Stomach smooth muscle (tissue), 2 donors: ENCODE results near the gene CIAPIN1.
A peak's percentile ranks its signal among the peaks of the same experiment; 100 is the strongest.
"Not testable (repeated sequence)": the region's sequence is repeated elsewhere in the genome, so short reads cannot be mapped to it uniquely, and the experiment has no call there.

ENCODE experiments used
- H3K27ac ChIP-seq: one replicate; pipeline ENCODE4 v1.7.0; 2013; ENCODE audit warnings: mild to moderate bottlenecking, low read length, inconsistent platforms
- H3K27me3 ChIP-seq, 2 donors: one replicate each; pipeline ENCODE4 v1.7.0; 2013; ENCODE audit warnings: low read length in 2 of 2; ENCODE audit not compliant: insufficient read depth in 2 of 2, control insufficient read depth in 1 of 2
- H3K36me3 ChIP-seq, 2 donors: one replicate each; pipeline ENCODE4 v1.7.0; 2013; ENCODE audit warnings: low read length in 2 of 2; ENCODE audit not compliant: control insufficient read depth in 2 of 2, insufficient read depth in 2 of 2
- H3K4me1 ChIP-seq: one replicate; pipeline ENCODE4 v1.7.0; 2013; ENCODE audit warnings: low read length; ENCODE audit not compliant: control insufficient read depth, insufficient read depth
- H3K4me3 ChIP-seq, 2 donors: one replicate each; pipeline ENCODE4 v1.7.0; 2013; ENCODE audit warnings: low read length in 2 of 2
- H3K9ac ChIP-seq, 2 donors: one replicate each; pipeline ENCODE4 v1.7.0; 2013; ENCODE audit warnings: low read length in 2 of 2, mild to moderate bottlenecking in 1 of 2
- H3K9me3 ChIP-seq, 2 donors: one replicate each; pipeline ENCODE4 v1.7.0; 2013; ENCODE audit warnings: low read length in 2 of 2; ENCODE audit not compliant: control insufficient read depth in 2 of 2
- donor health status: healthy.
- donor health status: Pancreatic carcinoma.

Gene CIAPIN1

DNA sequence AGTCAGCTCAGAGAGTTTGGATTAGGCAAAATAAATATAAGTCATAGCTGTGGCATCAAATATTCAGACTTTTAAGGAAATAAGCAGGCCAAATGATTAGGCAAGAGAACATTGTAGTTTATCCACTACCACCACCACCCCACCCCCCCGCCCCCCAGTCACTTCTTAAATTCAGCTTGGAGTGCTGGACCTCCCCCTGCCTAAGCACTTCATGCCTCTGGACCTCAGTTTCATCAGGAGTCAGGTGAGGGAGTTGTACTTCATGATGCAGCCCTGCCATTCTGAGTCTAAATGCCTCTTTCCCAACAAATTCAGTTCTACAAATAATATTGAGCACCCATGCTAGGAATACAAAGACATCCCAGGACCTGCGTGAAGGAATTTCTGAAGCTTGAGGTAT is 17.3 kb upstream of the CIAPIN1 start:
- no peak overlapping the region for H3K27ac ChIP-seq
- no peaks in the 10 kb centered on the region for H3K9me3 ChIP-seq
- peak overlapping the region in 1 of 2 donors; percentile 42 for H3K9ac ChIP-seq
- peaks cover 23% of the 10 kb centered on the region for H3K4me1 ChIP-seq
- H3K36me3 ChIP-seq, result peaks cover 54 to 55% of the 10 kb centered on the region in 2 donors
- no peak overlapping the region for H3K4me3 ChIP-seq
- H3K27me3 ChIP-seq, result no peaks in the 10 kb centered on the region

DNA sequence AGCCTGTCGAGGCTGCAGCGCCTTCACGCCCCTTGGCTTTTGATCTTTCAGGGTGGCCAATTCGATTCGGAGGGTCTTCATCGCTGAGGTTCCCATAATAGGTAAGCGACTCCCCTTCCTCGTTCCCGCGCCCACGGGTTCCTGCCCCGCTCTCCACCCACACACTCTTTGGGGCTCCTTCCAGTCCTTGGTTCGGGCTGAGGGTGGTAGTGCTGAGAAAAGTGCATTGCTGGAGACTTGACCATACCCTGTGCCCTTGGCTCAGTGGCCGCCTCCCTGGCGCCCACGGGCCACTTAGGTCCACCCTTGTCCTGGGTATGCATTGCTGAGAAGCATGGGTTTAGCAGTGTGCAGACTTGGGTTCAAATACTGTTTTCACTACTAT is 15.8 kb upstream of the CIAPIN1 start:
- H3K9me3 ChIP-seq, result no peaks in the 10 kb centered on the region
- no peaks in the 10 kb centered on the region for H3K27me3 ChIP-seq
- H3K27ac ChIP-seq, result peak overlapping the region; percentile 41
- H3K4me3 ChIP-seq, result peak overlapping the region; percentile 96 to 97
- H3K36me3 ChIP-seq, result peaks cover 55 to 56% of the 10 kb centered on the region in 2 donors
- H3K9ac ChIP-seq, result peak overlapping the region; percentile 85 to 86
- peaks cover 23% of the 10 kb centered on the region for H3K4me1 ChIP-seq

DNA sequence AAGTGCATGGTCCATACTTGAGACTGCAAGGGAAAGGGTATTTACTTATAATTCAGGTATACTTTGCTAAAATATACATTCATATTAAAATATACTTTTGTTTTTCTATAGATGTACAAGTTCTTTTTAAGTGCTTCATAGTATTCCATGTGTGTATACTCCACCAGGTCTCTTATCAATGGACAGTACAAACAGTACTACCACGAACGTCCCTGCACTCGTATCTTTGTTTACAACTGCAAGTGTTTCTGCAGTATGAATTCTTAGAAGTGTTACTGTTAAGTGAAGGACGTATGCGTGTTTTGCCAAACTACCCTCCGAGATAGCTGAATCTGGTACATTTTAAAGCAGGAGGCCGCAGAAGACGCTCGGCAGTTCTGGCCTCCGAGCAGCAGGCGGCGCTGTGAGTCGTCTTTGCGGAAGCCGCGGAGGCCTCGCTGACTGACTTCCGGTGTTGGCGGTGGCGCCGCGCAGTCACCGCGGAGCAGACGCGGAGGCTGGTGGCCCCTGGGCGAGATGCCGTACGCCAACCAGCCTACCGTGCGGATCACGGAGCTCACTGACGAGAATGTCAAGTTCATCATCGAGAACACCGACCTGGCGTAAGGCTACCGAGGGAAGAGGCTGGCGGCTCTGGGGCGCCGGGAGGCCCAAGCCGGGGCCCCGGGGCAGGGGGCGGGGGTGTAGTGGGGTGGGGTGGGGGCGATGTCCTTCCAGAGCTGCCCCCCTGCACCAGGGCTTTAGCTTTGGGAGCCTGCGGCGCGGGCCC is 15.2 kb upstream of the CIAPIN1 start, which contains the start of gene POLR2C:
Gene POLR2C, plus strand, starts transcription at position 471 of the 769 bp plus-strand sequence. Its CDS starts 46 bp downstream, at position 517.
- Histone ChIP-seq H3K9me3 (no peaks in the 10 kb centered on the region), H3K9ac (peak within 1 kb of the TSS; percentile 85 to 86), H3K36me3 (peaks cover 58 to 62% of the 10 kb centered on the region in 2 donors), H3K27me3 (no peaks in the 10 kb centered on the region), H3K27ac (peak within 1 kb of the TSS; percentile 41), H3K4me1 (peaks cover 23% of the 10 kb centered on the region), H3K4me3 (peak within 1 kb of the TSS; percentile 96 to 97)

DNA sequence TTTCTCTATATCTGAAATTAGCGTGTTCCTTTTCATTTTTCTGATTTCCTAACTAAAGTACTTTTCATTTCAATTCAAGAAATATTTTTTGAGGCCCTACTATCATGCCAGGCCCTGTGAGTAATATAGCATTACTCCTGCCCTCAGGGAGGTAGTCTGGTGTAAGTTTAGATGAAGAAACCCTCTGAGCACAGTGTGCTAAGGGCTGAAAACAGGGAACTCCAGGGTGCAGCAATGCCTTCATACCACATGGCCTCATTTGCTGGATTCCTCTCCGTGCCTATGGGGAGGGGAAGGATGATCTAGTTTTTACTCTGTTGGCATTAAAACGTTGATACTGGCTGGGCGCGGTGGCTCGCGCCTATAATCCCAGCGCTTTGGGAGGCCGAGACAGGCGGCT is 4.8 kb upstream of the CIAPIN1 start:
- Histone ChIP-seq H3K9ac (no peak overlapping the region), H3K9me3 (no peaks in the 10 kb centered on the region), H3K27me3 (no peaks in the 10 kb centered on the region), H3K4me3 (no peak overlapping the region), H3K27ac (no peak overlapping the region), H3K4me1 (peaks cover 3% of the 10 kb centered on the region), H3K36me3 (peaks cover 46 to 55% of the 10 kb centered on the region in 2 donors)

DNA sequence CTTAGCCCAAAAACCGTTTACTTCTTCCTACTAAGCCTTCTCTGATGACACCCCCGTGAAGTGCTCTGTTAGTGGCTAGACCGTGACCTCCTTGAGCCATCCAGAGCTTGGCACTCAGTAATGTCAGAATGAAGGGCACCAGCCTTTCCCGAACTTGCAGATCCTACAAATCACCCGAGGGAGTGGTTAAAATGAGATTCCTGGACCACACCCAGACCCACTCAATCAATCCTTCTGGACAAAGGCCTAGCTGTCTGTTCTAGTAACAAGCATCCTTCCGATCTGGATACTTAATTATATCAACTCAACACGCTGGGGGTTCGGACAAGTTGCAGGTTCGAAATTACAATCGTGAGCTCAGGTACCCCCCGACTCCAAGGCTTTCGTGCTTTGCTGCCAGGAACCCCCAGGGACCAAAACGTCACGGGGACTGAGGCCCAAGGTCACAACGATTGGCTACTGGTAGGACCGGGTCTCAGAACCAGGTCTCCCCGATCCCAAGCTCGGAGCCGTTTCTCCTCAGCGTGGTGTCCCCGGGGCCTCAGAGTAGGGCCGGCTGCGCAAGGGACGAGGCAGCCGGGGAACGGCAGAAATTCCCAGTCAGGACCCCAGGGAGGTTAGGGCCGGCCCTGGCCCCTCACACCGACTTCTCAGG is 527 bp downstream of the CIAPIN1 start:
- peak overlapping the region; percentile 92 to 96 for H3K9ac ChIP-seq
- H3K36me3 ChIP-seq, result peaks cover 3 to 8% of the 10 kb centered on the region in 2 donors
- peaks cover 14% of the 10 kb centered on the region for H3K4me1 ChIP-seq
- H3K9me3 ChIP-seq, result no peaks in the 10 kb centered on the region
- H3K4me3 ChIP-seq, result peak overlapping the region; percentile 97
- no peaks in the 10 kb centered on the region for H3K27me3 ChIP-seq
- peak overlapping the region; percentile 90 for H3K27ac ChIP-seq

DNA sequence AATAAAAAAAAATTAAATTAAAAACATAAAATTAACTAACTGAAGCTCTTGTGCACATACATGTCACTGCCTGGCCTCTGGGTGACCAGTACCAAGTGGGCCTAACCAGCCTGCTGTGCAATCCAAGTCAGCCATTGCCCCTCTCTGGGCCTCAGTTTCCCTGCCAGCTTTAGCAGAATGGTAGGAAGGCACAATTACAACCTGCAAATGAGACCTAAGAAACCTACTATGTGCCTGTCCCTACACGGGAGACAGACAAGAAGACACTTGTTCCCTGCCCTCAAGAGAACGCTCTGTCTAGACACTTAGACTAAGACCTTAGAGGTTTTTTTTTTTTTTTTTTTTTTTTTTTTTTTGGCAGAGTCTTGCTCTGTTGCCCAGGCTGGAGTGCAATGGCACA is 1.7 kb downstream of the CIAPIN1 start:
- peaks cover 0 to 4% of the 10 kb centered on the region in 2 donors for H3K36me3 ChIP-seq
- H3K9ac ChIP-seq, result no peak overlapping the region
- H3K4me1 ChIP-seq, result peaks cover 14% of the 10 kb centered on the region
- H3K9me3 ChIP-seq, result no peaks in the 10 kb centered on the region
- H3K4me3 ChIP-seq, result peak overlapping the region in 1 of 2 donors; percentile 15
- no peak overlapping the region for H3K27ac ChIP-seq
- H3K27me3 ChIP-seq, result no peaks in the 10 kb centered on the region

DNA sequence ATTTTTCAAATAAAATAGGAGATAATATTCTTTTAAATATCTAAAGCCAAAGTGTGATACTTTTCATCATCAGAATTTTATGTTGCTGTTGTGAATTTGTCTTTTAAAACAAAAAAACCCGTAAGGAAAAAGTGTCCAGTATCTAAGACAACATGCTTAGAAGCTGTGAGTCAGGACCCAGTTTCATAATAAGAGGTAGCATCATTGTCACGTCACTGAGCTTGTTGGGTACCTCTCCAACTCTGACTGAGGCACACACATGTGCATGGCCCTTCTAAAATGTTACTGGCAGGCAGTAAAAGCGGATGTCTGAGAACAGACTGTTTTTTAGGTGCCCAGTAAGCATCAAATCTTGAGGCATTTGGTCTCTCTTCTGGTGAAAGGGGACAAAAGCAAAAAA is 2.5 kb downstream of the CIAPIN1 start:
- Histone ChIP-seq H3K9me3 (no peaks in the 10 kb centered on the region), H3K9ac (peak overlapping the region in 1 of 2 donors; percentile 21), H3K27me3 (no peaks in the 10 kb centered on the region), H3K4me1 (peaks cover 14% of the 10 kb centered on the region), H3K4me3 (no peak overlapping the region), H3K27ac (no peak overlapping the region), H3K36me3 (peaks cover 0 to 4% of the 10 kb centered on the region in 2 donors)

DNA sequence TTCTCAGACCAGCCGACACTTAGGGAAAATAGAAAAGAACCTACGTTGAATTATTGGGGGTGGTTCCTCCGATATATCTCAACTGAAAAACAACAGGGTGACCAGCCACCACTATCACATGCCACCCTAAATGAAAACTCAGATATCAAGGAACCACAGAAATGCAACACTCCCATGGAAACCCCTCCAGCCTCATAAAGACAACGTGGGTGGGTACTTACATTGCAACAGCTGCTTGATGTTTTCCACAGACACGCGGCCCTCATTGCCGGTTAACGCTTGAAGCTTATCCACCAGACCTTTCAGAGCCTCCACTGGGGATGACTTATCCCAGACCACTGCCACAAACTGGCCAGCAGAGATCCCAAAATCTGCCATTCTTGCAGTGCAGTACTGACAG is 6.6 kb downstream of the CIAPIN1 start:
- not testable (repeated sequence) for H3K4me3 ChIP-seq, H3K9ac ChIP-seq, H3K27ac ChIP-seq, H3K27me3 ChIP-seq, H3K4me1 ChIP-seq, H3K9me3 ChIP-seq
- peaks cover 14 to 19% of the 10 kb centered on the region in 2 donors for H3K36me3 ChIP-seq

DNA sequence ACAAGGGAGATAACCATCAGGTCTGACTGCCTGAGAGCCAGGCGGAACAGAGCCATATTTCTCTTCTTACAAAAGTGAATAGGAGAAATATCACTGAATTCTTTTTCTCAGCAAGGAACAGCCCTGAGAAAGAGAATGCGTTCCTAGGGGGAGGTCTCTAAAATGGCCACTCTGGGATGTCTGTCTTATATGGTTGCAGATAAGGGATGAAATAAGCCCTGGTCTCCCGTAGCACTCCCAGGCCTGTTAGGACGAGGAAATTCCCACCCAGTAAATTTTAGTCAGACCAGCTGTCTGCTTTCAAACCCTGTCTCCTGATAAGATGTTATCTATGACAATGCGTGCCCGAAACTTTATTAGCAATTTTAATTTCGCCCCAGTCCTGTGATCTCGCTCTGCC is 7.2 kb downstream of the CIAPIN1 start:
- not testable (repeated sequence) for H3K27me3 ChIP-seq, H3K4me3 ChIP-seq, H3K4me1 ChIP-seq, H3K27ac ChIP-seq, H3K9ac ChIP-seq, H3K9me3 ChIP-seq
- peaks cover 17 to 21% of the 10 kb centered on the region in 2 donors for H3K36me3 ChIP-seq

DNA sequence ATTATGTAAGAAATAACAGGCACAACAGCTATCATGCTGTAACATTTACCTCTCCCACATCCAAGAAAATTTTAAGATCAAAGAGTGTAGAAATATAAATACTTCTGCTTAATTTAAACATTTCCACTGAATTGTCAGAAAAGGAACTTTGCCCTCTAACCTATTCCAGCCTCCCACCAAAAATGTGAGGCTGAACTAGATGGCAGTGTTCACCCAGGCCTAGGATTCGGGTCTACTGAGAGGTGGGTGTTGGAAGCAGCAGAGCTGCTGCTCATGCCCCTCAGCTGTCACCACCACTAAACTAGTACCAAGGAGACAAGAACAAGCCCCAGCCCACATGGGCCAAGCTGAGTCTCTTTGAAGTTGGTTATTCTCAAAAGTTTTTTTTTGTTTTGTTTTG is 11.3 kb downstream of the CIAPIN1 start:
- Histone ChIP-seq H3K36me3 (peaks cover 53 to 56% of the 10 kb centered on the region in 2 donors), H3K27ac (no peak overlapping the region), H3K27me3 (no peaks in the 10 kb centered on the region), H3K4me1 (no peaks in the 10 kb centered on the region), H3K9ac (no peak overlapping the region), H3K4me3 (no peak overlapping the region), H3K9me3 (no peaks in the 10 kb centered on the region)

DNA sequence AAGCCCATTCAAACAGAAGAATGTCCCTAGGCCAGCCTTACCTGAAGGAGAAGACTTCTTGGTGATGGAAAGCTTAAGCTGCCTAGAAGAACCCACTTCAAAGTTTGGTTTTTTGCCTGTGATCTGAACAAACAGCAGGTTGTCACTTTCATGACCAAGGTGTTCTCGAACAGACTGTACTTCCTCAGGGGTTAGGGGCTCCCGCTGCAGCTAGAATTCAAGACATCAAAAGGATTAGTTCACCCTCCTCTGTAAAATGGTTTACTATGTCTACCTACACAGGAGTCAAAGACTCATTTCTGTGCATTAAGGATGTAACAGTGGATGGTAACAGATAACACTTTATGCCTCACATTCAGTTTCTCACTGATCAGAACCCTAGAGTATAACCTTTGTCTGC is 13.2 kb downstream of the CIAPIN1 start:
- H3K36me3 ChIP-seq, result peaks cover 61 to 66% of the 10 kb centered on the region in 2 donors

More for the DNA sequence above, 13.2 kb downstream of the CIAPIN1 start:
- no peaks in the 10 kb centered on the region for H3K27me3 ChIP-seq
- H3K9me3 ChIP-seq, result no peaks in the 10 kb centered on the region
- H3K4me3 ChIP-seq, result no peak overlapping the region
- H3K27ac ChIP-seq, result no peak overlapping the region
- no peak overlapping the region for H3K9ac ChIP-seq
- no peaks in the 10 kb centered on the region for H3K4me1 ChIP-seq
